ENCODE measurements around the gene LRFN4. TPM values are rescaled to one million over a fixed set of nuclear protein-coding genes. Genes with fewer than 3 reads are reported as not detected.
A peak's percentile ranks its signal among the peaks of the same experiment; 100 is the strongest.

LRFN4 gene
- total RNA-seq, 1 experiment from 2014 or later = 70.3 TPM

DNA sequence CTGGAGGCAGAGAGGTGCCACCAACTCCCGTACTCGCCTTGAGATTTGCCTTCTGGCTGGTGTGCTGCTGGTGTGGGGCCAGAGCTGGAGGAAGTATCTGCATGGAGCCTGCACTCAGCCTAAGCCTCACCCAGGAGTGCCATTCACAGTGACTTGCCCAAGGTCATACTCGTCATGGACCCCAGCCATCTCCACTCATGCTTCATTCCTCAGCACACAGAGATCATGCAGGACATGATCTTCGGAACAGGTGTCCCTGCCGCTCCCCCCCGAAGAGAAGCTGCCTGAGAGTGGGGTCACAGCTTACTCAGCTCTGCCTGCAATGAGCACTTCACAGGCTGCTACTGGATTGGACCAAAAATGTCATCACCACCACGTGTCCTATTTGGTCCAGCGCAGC, 52.3 kb downstream of the LRFN4 start (continued):
- TF ChIP-seq, protein P1, sequence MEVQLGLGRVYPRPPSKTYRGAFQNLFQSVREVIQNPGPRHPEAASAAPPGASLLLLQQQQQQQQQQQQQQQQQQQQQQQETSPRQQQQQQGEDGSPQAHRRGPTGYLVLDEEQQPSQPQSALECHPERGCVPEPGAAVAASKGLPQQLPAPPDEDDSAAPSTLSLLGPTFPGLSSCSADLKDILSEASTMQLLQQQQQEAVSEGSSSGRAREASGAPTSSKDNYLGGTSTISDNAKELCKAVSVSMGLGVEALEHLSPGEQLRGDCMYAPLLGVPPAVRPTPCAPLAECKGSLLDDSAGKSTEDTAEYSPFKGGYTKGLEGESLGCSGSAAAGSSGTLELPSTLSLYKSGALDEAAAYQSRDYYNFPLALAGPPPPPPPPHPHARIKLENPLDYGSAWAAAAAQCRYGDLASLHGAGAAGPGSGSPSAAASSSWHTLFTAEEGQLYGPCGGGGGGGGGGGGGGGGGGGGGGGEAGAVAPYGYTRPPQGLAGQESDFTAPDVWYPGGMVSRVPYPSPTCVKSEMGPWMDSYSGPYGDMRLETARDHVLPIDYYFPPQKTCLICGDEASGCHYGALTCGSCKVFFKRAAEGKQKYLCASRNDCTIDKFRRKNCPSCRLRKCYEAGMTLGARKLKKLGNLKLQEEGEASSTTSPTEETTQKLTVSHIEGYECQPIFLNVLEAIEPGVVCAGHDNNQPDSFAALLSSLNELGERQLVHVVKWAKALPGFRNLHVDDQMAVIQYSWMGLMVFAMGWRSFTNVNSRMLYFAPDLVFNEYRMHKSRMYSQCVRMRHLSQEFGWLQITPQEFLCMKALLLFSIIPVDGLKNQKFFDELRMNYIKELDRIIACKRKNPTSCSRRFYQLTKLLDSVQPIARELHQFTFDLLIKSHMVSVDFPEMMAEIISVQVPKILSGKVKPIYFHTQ (CRISPR knock-in tag; IDR thresholded peaks at IDR 0.05) = no peak
- TF ChIP-seq, protein P2, sequence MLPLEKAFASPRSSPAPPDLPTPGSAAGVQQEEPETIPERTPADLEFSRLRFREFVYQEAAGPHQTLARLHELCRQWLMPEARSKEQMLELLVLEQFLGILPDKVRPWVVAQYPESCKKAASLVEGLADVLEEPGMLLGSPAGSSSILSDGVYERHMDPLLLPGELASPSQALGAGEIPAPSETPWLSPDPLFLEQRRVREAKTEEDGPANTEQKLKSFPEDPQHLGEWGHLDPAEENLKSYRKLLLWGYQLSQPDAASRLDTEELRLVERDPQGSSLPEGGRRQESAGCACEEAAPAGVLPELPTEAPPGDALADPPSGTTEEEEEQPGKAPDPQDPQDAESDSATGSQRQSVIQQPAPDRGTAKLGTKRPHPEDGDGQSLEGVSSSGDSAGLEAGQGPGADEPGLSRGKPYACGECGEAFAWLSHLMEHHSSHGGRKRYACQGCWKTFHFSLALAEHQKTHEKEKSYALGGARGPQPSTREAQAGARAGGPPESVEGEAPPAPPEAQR (CRISPR knock-in tag; IDR thresholded peaks at IDR 0.05) = no peak
- TF ChIP-seq RELA (CRISPR knock-in tag; IDR thresholded peaks at IDR 0.05; ENCODE audit: borderline replicate concordance) = no peak
- TF ChIP-seq SP1 (CRISPR knock-in tag; conservative IDR thresholded peaks at IDR 0.05) = no peak

DNA sequence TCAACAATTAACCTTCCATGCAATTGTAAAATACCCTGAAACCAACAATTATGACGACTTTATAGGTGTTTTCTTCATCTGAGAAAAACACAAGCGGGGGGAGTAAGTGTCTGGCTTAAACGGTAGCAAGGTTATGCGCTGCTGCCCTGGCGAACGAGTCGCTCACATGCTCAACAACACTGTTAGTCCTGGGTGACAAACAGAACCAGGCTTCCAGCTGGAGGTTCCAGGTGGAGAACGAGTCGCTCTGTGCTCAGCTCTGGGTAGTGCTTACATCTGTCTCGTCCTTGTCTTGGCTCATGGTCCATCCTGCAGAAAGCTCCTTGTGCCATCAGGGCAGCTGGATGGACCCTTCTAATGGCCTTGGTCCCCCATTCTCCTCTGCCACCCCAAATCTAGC, 53.2 kb downstream of the LRFN4 start:
- no peak for DNase-seq (ENCODE audit: low spot score)
- no peaks in the 10 kb centered on the region for H3K9me3 Mint-ChIP-seq
- CTCF ChIA-PET = no interaction called here
- TF ChIP-seq ZNF423 (CRISPR knock-in tag; IDR thresholded peaks at IDR 0.05) (no peak), TCF7 (CRISPR knock-in tag; IDR thresholded peaks at IDR 0.05; ENCODE audit: low read depth) (no peak), GABPB1 (CRISPR knock-in tag; IDR thresholded peaks at IDR 0.05) (no peak)
- TF ChIP-seq, protein P3, sequence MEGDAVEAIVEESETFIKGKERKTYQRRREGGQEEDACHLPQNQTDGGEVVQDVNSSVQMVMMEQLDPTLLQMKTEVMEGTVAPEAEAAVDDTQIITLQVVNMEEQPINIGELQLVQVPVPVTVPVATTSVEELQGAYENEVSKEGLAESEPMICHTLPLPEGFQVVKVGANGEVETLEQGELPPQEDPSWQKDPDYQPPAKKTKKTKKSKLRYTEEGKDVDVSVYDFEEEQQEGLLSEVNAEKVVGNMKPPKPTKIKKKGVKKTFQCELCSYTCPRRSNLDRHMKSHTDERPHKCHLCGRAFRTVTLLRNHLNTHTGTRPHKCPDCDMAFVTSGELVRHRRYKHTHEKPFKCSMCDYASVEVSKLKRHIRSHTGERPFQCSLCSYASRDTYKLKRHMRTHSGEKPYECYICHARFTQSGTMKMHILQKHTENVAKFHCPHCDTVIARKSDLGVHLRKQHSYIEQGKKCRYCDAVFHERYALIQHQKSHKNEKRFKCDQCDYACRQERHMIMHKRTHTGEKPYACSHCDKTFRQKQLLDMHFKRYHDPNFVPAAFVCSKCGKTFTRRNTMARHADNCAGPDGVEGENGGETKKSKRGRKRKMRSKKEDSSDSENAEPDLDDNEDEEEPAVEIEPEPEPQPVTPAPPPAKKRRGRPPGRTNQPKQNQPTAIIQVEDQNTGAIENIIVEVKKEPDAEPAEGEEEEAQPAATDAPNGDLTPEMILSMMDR (IDR thresholded peaks at IDR 0.05) = no peak
- peaks cover 45% of the 10 kb centered on the region for H3K4me1 Mint-ChIP-seq
- H3K27ac Mint-ChIP-seq = peak overlapping the region; percentile 73; the same call in 1 of the 2 replicates
- no peaks in the 10 kb centered on the region; the same call in 1 of the 2 replicates for H3K27me3 Mint-ChIP-seq (ENCODE audit: low read depth)
- no peak overlapping the region for H3K4me3 Mint-ChIP-seq
- no peak for ATAC-seq
- H3K36me3 Mint-ChIP-seq = no peaks in the 10 kb centered on the region
- POLR2A ChIA-PET = interaction anchor here (0.5 kb wide), 1 partner anchor 37 kb away, joined by 3 read pairs; no protein-coding TSS in a partner anchor

Other genes with a start within 250 kb of the LRFN4 start
- 92.0 to 146 TPM (median 137 TPM) in 3 replicates for gene RBM14, start 240.4 kb upstream of the LRFN4 start, total RNA-seq (2021)
- gene RBM4, start 218.4 kb upstream of the LRFN4 start, total RNA-seq (2021) = 144 to 163 TPM (median 154 TPM) in 3 replicates
- 14.1 to 21.3 TPM (median 20.3 TPM) in 3 replicates for gene RBM4B, start 179.2 kb upstream of the LRFN4 start, total RNA-seq (2021)
- gene SPTBN2, start 127.8 kb upstream of the LRFN4 start, total RNA-seq (2021) = 34.9 to 40.7 TPM (median 38.9 TPM) in 3 replicates
- 34.5 to 36.9 TPM (median 34.6 TPM) in 3 replicates for gene RCE1, start 13.6 kb upstream of the LRFN4 start, total RNA-seq (2021)
- gene PC, start 101.3 kb downstream of the LRFN4 start, total RNA-seq (2021) = 22.1 to 27.2 TPM (median 25.6 TPM) in 3 replicates
- gene C11orf86, start 118.2 kb downstream of the LRFN4 start, total RNA-seq (2021) = 0.44 to 0.87 TPM (median 0.68 TPM) in 3 replicates
- gene SYT12, start 166.1 kb downstream of the LRFN4 start, total RNA-seq (2021) = 4.6 to 7.3 TPM (median 7.1 TPM) in 3 replicates
- gene RHOD, start 199.8 kb downstream of the LRFN4 start, total RNA-seq (2021) = 13.1 to 16.3 TPM (median 15.9 TPM) in 3 replicates

All from WTC11 (cell line).